Measurements from ENCODE around the gene CRLF2.

DNA sequence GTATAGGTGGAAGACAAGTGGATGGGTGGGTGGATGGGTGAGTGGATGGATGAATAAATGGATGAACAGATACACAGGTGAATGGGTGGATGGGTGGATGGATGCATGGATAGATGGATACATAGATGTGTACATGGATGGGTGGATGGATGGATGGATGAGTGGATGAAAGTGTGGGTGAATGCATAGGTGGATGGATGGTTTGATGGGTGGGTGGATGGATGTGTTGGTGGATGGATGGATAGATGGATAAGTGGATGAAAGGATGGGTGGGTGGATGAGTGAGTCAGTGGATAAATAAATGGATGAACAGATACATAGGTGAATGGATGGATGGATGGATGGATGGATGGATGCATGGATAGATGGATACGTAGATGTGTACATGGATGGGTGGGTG, 1.6 kb downstream of the CRLF2 start:
- TF ChIP-seq, protein P1, sequence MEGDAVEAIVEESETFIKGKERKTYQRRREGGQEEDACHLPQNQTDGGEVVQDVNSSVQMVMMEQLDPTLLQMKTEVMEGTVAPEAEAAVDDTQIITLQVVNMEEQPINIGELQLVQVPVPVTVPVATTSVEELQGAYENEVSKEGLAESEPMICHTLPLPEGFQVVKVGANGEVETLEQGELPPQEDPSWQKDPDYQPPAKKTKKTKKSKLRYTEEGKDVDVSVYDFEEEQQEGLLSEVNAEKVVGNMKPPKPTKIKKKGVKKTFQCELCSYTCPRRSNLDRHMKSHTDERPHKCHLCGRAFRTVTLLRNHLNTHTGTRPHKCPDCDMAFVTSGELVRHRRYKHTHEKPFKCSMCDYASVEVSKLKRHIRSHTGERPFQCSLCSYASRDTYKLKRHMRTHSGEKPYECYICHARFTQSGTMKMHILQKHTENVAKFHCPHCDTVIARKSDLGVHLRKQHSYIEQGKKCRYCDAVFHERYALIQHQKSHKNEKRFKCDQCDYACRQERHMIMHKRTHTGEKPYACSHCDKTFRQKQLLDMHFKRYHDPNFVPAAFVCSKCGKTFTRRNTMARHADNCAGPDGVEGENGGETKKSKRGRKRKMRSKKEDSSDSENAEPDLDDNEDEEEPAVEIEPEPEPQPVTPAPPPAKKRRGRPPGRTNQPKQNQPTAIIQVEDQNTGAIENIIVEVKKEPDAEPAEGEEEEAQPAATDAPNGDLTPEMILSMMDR (IDR thresholded peaks at IDR 0.05): no peak
- TF ChIP-seq NR2C2 (CRISPR knock-in tag; IDR thresholded peaks at IDR 0.05): no peak
- no peak for TF ChIP-seq ZNF416 (CRISPR knock-in tag; IDR thresholded peaks at IDR 0.05)
- no peak for TF ChIP-seq PRRX2 (CRISPR knock-in tag; IDR thresholded peaks at IDR 0.05)
- TF ChIP-seq, protein P2, sequence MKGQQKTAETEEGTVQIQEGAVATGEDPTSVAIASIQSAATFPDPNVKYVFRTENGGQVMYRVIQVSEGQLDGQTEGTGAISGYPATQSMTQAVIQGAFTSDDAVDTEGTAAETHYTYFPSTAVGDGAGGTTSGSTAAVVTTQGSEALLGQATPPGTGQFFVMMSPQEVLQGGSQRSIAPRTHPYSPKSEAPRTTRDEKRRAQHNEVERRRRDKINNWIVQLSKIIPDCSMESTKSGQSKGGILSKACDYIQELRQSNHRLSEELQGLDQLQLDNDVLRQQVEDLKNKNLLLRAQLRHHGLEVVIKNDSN (CRISPR knock-in tag; IDR thresholded peaks at IDR 0.05): no peak
- TF ChIP-seq GABPB1 (CRISPR knock-in tag; IDR thresholded peaks at IDR 0.05): no peak
